Measurements from ENCODE around the gene HMOX2.

The HMOX2 gene

DNA sequence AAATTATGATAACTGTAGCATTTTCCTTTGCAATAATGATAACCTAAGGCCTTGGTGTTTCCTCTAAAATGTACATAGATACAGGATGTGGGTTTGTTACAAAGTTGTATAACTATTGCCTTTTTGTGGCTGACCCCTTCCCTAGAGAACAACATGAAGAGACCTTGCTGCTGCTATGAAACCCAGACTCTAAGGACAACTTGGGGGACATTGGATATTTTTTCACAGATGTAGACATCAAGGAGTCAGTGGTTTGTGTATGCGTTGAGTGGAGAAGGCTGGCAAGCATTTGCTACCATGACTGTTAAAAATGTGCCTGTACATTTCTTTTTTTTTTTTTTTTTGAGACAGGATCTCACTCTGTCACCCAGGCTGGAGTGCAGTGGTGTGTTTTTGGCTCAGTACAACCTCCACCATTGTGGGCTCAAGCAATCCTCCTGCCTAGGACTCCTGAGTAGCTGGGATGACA is 12.3 kb downstream of the HMOX2 start:
- TF ChIP-seq, protein P1, sequence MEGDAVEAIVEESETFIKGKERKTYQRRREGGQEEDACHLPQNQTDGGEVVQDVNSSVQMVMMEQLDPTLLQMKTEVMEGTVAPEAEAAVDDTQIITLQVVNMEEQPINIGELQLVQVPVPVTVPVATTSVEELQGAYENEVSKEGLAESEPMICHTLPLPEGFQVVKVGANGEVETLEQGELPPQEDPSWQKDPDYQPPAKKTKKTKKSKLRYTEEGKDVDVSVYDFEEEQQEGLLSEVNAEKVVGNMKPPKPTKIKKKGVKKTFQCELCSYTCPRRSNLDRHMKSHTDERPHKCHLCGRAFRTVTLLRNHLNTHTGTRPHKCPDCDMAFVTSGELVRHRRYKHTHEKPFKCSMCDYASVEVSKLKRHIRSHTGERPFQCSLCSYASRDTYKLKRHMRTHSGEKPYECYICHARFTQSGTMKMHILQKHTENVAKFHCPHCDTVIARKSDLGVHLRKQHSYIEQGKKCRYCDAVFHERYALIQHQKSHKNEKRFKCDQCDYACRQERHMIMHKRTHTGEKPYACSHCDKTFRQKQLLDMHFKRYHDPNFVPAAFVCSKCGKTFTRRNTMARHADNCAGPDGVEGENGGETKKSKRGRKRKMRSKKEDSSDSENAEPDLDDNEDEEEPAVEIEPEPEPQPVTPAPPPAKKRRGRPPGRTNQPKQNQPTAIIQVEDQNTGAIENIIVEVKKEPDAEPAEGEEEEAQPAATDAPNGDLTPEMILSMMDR (IDR thresholded peaks at IDR 0.05; ENCODE audit: low read depth, low read length), result no peak
- TF ChIP-seq POLR2A (IDR thresholded peaks at IDR 0.05; ENCODE audit: extremely low read depth, insufficient read length), result no peak
- TF ChIP-seq MYC (IDR thresholded peaks at IDR 0.05; ENCODE audit: low read depth, low read length), result peak; percentile 17; the same call in 1 of the 2 replicates
- TF ChIP-seq, protein P2, sequence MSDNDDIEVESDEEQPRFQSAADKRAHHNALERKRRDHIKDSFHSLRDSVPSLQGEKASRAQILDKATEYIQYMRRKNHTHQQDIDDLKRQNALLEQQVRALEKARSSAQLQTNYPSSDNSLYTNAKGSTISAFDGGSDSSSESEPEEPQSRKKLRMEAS (IDR thresholded peaks at IDR 0.05; ENCODE audit: low read depth, low read length), result no peak
- DNase-seq (ENCODE audit: low read depth), result peak; percentile 63
- H3K4me3 ChIP-seq (ENCODE audit: low read depth, low read length), result no peak overlapping the region

GRCh38 chr16:4489030-4489429 is 12.8 kb downstream of the HMOX2 start:
- no peak for DNase-seq (ENCODE audit: low read depth)
- no peak overlapping the region for H3K4me3 ChIP-seq (ENCODE audit: low read depth, low read length)
- TF ChIP-seq POLR2A (IDR thresholded peaks at IDR 0.05; ENCODE audit: extremely low read depth, insufficient read length) (no peak), MYC (IDR thresholded peaks at IDR 0.05; ENCODE audit: low read depth, low read length) (no peak)
- TF ChIP-seq, protein P1 (IDR thresholded peaks at IDR 0.05; ENCODE audit: low read depth, low read length), result no peak
- TF ChIP-seq, protein P2 (IDR thresholded peaks at IDR 0.05; ENCODE audit: low read depth, low read length), result no peak

DNA sequence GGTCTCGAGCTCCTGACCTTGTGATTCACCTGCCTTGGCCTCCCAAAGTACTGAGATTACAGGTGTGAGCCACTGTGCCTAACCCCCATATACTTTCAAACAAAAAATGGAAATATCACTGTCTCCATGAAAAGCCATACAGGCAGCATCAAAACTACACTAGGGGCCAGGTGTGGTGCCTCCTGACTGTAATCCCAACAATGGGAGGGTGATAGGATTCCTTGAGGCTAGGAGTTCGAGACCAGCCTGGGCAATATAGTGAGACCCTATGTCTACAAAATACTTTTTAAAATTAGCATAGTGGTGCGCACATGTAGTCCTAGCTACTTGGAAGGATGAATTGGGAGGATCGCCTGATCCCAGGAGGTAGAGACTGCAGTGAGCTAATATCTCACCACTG is 15.7 kb downstream of the HMOX2 start:
- TF ChIP-seq, protein P1 (IDR thresholded peaks at IDR 0.05; ENCODE audit: low read depth, low read length), result no peak
- no peak for TF ChIP-seq MYC (IDR thresholded peaks at IDR 0.05; ENCODE audit: low read depth, low read length)
- TF ChIP-seq, protein P2 (IDR thresholded peaks at IDR 0.05; ENCODE audit: low read depth, low read length), result no peak
- TF ChIP-seq POLR2A (IDR thresholded peaks at IDR 0.05; ENCODE audit: extremely low read depth, insufficient read length), result no peak
- no peak for DNase-seq (ENCODE audit: low read depth)
- H3K4me3 ChIP-seq (ENCODE audit: low read depth, low read length), result no peak overlapping the region

- TF ChIP-seq, protein P1 (IDR thresholded peaks at IDR 0.05; ENCODE audit: low read depth, low read length), result no peak
- no peak for TF ChIP-seq MYC (IDR thresholded peaks at IDR 0.05; ENCODE audit: low read depth, low read length)
- TF ChIP-seq POLR2A (IDR thresholded peaks at IDR 0.05; ENCODE audit: extremely low read depth, insufficient read length), result no peak
- TF ChIP-seq, protein P2 (IDR thresholded peaks at IDR 0.05; ENCODE audit: low read depth, low read length), result no peak
- H3K4me3 ChIP-seq (ENCODE audit: low read depth, low read length), result no peak overlapping the region
- DNase-seq (ENCODE audit: low read depth), result no peak
Observed at GRCh38 chr16:4494746-4495490, 18.7 kb downstream of the HMOX2 start.

- TF ChIP-seq MYC (IDR thresholded peaks at IDR 0.05; ENCODE audit: low read depth, low read length), result no peak
- no peak for TF ChIP-seq POLR2A (IDR thresholded peaks at IDR 0.05; ENCODE audit: extremely low read depth, insufficient read length)
- TF ChIP-seq, protein P2 (IDR thresholded peaks at IDR 0.05; ENCODE audit: low read depth, low read length), result no peak
- TF ChIP-seq, protein P1 (IDR thresholded peaks at IDR 0.05; ENCODE audit: low read depth, low read length), result no peak
- no peak for DNase-seq (ENCODE audit: low read depth)
- no peak overlapping the region for H3K4me3 ChIP-seq (ENCODE audit: low read depth, low read length)
Observed at GRCh38 chr16:4495766-4496165, 19.6 kb downstream of the HMOX2 start.

All from NB4 (cell line).